ENCODE measurements around the gene FIGN.

The FIGN gene

DNA sequence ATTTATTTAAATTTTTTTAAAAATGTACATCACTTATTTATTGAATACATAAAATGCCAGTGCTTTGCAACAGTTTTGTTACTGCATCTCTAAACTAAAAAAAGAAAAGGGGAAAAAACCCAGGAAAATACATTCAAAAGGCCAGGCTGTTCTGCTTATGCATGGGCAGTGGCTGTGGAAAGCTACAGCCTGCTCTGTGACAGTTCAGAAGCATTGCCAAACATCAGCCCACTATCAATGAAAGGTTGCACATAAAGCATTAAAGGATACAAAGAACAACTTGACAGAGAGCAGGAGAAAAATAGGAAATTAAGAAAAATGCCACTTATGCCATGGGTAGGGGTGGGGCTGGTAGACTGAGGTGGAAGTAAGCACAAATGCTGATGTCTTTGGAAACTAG is 128.2 kb downstream of the FIGN start:
- DNase-seq, result no peak

DNA sequence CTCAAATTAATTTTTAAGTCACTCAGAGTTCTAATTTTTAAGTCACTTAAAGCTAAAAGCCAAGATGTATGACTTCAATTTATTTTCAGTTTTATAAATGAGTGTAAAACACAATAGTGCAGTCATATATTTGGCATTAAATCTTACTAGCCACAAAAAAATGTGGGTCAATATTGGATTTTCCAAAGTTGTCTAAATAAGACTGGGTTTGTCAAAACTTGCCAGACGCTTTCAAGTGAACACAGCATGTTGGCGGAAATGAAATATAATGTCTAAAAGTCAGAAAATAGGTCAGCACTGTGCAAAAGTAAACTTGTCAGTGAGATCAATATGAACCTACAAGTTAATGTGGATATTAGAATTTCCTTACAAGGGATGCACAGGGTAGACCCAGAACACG is 128.9 kb downstream of the FIGN start:
- no peak for DNase-seq

DNA sequence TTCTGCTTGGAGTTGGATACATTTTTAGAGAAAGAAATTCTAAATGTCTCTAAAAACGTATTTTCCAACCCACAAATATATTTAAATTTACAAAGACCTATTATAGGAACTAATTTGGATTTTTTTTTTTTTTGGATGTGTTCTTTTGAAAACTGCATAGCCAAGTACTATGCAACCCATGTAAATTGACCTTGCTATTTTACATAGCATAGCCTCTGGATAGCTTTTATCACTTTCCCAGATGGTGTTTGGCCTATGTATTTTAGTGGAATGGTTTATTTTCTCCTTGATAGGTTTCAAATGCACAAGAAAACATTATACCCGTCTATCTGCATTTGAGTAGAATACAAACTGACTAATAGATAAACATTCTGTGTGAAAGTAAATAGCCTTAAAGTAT is 130.0 kb downstream of the FIGN start:
- no peak for DNase-seq

DNA sequence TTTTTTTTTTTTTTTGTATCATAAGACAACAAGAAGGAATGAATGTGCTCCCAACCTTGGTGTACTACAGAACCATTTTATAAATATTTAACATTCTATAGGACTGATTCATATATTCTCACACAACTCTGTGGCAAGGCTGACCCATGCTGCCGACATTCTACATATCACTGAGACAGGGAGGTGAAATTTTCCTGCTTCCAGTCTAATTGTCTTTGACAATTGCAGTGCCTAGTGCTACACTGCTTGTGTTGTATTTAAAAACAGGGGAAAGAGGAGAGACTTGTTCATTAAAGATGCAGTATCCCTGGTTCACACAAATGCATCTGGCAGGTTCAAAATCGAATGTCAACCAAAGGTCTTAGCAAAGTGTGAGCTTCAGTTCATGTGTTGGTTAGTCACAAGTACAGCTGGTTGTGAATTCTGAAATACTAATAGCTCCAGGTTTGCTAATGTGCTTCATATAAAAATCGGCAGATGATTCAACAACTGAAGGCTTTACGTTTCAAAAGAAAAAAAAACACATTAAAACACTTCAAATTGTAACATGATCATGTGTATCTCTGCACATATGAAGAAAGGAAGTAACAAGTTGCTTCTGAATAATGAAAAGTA is 130.8 kb downstream of the FIGN start:
- no peak for DNase-seq

DNA sequence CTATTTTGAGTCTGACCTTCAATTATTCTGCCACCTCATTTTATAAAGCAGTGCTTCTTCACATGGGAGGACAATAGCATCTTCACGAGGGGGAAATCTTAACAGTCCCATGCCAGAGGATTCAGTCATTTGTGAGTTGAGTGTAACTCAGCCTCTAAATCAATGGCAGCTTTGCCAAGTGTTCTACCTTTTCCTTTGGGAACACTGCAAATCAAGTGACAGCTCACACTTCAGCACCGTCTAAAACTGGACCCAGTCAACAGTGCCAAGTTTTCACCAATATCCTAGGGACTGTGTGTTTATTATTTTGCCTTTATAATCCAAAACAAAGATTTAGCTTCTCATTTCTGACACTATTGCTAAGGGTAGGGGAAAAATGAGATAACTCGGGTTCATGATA is 133.6 kb downstream of the FIGN start:
- DNase-seq, result no peak

DNA sequence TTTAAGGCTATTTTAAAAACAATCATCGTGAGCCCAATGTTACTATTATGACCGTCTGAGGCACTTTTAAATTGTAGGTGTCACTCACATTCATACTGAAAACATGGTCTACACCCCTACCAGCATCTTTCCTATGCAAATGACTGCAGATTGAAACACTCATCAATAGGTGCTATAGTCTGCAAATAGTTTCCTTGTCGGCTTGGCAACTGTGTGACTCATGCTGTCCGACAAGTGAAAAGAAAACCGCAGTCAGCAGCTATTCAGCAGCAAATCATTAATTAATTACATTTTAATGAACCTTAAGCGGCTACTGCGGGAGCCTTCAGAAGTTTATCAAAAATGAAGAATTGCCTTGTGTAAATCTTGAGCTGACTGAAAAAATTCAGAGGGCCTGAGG is 134.4 kb downstream of the FIGN start:
- no peak for DNase-seq

DNA sequence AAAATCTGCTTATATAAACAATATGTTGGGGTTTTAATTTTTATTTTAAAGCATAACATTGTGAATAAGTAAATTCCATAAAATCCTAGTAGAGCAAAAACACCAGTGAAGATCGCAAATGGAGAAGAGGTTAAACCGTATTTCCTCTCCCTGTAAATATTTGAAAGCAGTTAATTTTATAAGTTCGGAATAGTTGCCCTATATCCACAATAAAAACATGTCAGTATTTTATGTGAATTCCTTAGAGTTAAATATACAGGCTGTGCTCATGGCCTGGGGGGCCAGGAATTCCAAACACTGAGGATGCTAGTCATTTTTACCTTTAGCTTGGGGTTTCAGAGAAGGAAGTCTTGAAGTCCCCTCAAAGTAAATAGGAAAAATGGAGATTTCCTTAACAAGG is 135.0 kb downstream of the FIGN start:
- DNase-seq, result no peak

DNA sequence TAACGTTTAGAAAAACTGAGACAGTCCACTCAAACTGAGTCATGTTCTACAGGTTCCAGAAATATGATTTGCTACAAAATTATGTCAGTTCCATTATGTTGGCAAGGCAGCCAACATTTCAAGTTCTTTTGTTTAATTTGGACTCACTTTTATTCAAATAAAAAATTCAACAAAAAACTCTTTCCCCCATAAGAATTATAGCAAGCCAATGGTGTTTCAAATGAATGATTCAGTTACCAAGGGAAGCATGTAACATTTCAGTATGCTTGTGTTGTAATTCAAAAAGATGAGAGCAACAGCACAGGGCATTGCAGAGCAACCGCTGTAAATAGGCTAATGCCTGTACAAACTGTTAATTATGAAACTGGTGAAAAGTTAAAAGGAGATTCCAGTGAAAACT is 140.8 kb downstream of the FIGN start:
- no peak for DNase-seq

DNA sequence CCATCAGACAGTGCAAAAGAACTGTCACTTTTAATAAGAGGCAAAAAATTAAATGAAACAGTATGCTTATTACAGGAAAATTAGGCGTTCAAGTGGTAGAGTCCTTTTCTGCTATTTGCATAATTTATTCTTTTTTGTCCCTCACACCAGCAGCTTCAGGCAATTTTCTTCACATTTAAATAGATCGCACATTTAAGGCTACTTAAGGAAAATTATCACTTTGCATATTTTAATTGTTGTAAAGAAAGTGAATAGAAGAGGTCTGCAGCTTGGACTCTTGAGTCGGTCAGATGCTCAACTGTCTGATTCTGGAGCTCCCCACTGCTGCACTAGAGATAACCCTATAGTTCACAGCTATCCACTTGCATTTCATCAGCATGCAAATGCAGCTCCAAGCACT is 141.3 kb downstream of the FIGN start:
- DNase-seq, result no peak

DNA sequence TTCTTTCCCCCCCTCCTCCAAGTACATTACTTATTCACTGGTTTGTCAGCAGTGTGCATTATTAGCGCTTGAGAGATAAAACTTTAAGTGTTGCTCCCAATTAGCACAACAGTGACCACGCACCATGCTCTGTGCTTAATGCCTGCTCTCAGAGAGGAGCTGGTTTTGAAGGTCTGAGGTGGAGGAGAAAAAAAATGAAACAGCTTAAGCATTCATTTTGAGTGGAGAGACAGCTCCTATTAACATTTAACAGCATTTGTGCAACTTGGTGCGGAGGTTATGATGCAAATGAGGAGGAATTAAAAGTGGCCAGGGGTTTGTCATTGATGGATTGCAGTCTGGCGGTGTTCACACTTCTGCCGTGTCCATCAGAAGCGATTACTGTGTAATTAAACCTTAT is 141.8 kb downstream of the FIGN start:
- DNase-seq, result no peak

DNA sequence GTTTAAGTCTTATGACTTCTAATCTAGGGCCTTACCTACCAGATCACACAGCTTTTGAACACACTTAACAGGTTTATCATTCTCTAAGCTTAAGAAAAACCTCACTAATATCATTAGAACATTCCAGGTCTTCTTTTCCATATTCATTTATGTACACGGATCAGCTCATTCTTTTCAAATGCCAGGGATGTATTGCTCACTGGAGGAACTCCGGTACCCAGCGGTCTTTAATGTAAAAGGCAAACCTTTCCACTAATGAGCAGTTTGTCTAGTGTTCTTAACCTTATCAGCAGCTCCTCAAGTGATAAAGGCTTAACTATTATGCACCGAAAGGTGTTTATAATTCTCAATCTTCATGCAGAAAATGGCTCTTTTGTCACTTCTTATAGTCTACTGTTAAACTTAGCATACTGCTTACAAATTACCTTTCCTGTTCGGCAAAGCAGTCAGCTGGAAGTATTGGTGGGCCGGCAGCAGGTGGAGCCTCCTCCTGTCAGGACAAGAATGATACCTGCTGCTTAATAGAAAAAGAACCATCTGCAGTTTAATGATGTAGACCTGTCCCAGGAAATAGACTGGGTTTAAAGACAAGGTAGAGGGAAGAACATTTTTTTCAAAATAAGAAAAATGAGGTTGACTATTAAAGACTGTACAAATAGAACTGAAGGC is 142.7 kb downstream of the FIGN start:
- DNase-seq, result no peak

DNA sequence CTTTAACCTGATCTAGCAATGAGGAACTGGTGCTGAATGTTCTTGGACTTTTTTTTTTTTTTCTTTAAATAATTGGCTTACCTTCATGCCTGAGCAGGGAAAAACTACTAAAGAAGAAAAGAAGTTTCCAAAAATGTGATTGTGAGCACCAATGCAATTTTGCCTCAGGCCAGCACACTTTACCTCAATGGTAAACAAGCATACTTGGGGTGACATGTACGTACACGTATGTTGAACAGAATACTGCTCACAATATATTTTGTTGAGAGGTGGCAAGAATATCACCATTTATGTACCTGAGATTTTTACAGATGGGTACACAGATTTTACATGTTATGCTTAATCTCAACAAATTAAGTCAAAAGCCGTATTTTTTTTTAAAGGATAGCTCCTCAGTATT is 144.3 kb downstream of the FIGN start:
- DNase-seq, result no peak

DNA sequence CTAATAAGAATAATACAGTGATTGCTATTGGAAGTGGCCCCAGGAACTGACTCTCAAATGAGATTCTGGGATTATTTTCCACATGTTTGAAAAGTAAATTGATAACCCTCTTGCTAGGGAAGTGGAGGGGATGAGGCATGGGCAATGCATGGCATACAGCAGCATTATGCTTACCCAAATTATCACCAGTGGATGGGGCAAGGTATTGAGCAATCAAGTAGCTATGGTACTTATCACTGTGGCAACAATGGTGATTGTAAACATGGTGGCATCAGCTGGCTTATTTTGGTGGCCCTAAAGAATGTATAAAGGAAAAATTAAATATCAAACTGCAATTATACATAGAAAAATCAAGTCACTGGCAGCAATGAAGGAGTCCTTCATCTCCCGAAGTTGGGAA is 155.1 kb downstream of the FIGN start:
- DNase-seq, result no peak

DNA sequence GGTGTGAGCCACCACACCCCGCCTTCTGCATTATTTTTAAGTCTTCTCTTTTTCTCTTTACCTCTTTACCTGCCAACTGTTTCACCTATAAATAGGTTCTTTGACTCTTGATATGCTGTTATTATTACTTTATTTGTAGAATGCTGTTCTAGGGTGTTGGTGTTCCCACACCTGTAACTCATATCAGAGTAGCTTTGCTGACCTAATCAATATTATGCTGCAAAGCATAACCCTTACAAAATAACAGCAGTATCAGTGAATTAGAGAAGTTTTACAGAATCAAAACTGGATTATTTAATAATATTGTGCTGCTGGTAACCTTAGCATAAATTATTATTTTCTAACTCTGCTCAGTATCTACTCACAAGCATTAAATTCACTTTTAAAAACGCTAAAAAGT is 161.5 kb downstream of the FIGN start:
- DNase-seq, result no peak

DNA sequence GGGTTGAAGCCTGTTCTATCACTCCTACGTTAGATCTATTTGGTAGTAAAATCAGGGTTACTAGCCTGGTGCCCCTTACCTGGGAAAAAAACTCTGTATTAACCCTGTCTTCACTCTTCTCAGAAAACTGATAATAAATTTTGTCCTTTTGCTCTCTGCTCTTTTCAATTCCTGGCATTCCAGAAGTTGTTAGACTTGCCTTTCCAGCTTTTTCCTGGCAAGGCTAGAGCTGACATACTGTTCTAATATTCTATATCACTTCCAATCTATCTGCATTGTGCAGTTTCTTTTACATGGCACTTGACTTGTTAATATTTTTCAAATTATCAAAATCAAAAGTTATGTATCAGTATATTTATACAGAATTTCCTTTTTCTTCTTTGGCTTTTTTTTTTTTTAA is 162.2 kb downstream of the FIGN start:
- DNase-seq, result no peak

DNA sequence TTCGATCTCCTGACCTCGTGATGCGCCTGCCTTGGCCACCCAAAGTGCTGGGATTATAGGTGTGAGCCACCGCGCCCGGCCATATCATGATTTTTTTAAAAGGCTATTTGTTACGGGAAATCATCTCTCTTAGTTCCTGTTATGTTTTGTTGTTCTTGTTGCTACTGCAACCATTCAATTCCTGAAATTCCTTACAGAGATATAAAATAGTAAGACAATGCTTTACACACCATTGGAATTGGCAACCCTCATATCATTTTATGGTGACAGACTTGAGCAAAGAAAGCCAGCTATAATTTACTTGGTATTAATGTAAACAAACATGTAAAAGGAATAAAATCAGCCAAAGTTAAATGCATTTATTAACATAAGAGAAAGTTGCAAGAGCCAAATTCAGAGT is 163.0 kb downstream of the FIGN start:
- no peak for DNase-seq

DNA sequence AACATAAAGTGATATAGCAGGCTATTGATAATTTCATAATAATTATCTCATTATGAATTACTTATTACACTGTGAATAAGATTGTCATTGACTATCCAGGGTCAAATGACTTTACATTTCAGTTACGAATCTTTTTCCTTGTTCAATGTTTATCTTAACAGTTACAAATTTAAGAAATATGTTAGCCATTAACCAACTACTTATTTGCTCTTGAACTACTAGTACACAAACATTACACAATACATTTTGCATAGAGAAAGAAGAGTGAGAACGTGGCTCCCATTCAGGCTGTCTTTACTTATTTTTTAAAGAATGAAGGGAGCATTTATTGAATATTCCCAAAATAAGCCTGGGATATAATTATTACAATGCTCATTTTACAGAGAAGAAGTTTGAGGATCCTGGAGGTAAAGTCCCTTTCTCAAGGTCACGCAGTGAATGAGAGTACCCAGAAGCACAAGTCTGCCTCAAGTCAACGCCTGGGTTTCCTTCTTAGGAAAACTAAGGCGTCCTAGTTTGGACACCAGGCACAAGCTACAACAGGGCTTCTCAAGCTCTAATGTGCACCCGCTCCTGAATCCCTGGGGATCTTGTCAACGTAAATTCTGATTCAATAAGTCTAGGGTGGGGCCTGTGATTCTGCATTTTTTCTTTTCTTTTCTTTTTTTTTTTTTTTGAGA is 164.2 kb downstream of the FIGN start:
- no peak for DNase-seq

DNA sequence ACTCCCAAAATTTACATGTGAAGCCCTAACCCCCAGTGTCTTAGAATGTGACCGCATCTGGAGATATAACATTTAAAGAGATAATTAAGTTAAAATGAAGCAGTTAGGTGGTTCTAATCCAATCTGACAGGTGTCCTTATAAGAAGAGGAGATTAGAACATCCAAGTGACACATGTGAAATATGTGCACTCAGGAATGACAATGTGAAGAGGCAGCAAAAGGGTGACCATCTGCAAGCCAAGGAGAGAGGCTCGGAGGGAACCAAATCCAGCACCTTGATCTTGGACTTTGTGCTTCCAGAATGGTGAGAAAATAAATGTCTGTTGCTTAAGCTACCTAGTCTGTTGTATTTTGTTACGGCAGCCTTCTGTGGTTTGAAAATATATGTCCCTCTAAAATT is 165.4 kb downstream of the FIGN start:
- DNase-seq, result no peak

DNA sequence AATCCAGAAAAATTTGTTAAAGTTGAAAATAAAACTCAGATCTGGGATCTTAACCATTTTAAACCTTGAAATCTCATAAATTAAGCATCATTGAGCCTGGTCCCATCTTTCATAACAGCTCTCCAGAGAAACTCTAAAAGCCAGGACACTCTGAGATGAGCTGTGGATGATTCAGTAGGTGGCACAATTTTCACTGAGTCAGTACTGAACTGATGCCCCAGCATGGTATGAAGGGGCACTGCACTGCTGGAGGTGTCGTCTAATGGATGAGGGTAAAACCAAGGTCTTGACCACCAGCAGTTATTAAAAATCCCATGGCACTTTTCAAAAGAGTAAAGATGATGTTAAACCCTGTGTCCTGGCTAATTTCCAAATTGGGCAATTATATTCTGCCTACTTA is 170.6 kb downstream of the FIGN start:
- DNase-seq, result no peak

DNA sequence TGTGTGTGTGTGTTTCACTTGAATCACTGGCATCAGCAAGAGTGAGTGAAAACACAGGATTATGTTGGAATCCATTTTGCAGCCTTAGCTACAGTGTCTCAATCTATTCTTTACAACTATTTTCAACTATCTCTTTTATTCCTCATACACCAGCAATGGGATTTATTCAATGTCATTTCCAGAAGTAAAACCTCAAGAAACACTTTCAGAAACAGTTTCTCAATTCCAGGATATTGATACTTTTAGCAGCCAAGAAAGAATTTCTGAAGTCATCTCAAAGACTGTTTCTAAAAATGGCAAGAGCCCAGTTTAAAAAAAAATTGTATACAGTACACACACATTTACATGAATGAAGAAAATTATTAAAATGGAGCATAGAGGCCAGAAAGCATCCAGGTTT is 171.6 kb downstream of the FIGN start:
- DNase-seq, result no peak

DNA sequence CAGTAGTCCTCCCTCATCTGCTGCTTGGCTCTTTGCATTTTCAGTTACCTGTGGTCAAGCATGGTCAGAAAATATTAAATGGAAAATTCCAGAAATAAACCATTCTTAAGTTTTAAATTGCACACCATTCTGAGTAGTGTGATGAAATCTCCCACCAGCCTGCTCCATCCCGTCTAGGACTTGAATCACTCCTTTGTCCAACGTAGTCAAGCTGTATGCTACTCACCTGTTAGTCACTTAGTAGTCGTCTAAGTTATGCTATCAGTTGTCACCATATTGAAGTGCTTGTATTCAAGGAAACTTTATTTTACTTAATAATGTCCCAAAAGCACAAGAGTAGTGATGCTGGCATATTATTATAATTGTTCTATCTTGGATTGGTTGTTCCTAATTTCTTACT is 172.5 kb downstream of the FIGN start:
- DNase-seq, result no peak

DNA sequence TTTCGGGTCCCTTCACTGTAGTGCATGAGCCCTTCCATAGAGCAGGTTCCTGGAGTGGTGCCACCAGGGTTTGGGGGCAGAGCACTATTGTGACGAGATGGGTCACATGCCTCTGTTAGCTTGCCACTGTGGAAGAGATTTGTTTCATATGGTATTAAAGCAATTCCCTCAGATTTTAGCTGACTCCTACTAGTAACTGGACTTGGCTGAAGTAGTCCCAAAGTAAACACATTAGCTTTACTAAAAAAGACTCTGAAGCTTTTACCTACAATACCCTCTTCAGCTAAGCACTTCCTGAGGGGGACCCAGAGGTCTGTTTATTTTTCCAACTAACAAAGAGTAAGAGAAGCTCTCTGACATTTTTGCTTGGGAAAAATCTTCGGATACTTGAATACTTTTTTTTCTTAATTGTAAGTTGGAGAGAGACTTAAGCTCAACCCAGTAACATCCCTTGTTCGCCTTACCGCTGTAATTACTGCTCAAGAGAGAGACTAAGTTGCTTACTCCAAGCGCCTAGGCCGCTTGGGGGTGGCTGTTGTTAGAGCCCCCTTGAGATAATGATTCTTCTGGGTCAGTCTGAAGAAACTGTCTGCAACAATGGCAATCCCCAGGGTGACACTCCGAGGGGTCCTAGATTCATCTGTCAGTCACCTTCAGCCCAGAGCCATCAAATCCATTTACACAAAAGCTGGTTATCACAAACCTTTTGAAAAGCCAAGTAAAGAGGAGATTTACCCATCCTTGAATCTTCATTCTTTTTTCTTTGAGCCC is 177.4 kb downstream of the FIGN start:
- no peak for DNase-seq

DNA sequence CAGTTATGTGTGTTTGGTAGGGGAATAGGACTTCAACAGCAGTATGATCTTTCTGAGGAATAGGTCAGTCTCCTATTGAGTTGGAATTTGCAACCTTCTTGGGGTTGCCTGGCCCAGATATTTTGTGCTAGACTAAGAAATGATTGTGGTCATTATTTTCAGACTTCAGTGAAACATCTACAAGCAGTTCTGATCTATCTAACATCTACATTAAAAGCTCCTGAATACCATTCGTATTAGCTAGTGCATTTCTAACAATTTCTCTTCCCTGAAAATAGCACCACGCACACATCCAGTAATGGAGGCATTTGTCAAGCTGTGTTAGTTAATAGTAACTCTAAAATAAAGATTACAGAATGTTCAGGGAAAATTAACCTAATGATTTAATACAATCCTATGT is 179.3 kb downstream of the FIGN start:
- DNase-seq, result no peak

DNA sequence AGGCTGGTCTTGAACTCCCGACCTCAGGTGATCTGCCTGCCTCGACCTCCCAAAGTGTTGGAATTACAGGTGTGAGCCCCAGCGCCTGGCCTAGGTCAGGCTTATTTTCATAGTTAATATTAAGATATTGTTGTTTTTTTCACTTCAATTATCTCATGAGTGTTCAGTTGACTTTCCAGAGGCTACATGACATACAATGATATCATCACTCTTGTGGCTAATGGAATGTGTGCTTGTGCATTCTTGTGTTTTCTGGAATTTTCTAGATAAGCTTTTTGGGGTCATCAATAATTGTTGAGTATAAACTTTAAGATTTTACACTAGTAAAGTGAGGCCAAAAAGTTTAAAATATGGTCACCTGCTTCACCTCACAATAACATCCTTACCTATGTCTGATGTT is 180.9 kb downstream of the FIGN start:
- DNase-seq, result no peak
